ENCODE results near the gene R3HDML.
"Not testable (repeated sequence)": the region's sequence is repeated elsewhere in the genome, so short reads cannot be mapped to it uniquely, and the experiment has no call there.

R3HDML gene, protein sequence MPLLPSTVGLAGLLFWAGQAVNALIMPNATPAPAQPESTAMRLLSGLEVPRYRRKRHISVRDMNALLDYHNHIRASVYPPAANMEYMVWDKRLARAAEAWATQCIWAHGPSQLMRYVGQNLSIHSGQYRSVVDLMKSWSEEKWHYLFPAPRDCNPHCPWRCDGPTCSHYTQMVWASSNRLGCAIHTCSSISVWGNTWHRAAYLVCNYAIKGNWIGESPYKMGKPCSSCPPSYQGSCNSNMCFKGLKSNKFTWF
- 0 to 0.03 (median 0) reads per million in 18 experiments for total RNA-seq

DNA sequence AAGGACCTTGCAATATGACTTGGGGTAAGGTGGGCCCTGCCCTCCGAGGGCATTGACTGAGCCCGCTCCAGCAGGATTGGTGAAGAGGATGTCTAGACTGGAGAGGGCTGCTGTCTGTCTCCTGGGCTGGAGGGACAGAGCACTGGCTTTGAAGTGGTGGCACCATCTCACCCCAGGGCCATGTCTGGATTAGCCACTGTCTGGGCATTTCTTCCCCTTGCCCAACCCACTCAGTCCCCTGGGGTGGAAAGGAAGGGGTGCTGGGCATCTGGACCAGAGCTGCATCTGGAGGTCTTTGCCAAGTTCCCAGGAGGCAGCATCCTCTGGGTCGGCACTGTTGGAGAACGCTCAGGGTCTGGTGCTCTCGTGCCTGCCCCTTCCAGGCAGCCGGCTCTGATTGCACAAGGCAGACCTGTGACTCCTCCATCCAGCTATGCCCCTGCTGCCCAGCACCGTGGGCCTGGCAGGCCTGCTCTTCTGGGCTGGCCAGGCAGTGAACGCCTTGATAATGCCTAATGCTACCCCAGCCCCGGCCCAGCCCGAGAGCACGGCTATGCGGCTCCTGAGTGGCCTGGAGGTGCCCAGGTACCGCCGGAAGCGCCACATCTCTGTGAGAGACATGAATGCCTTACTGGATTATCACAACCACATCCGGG lies at the start of gene R3HDML:
Gene R3HDML, plus strand, starts transcription at position 319 of the 656 bp plus-strand sequence. Its CDS starts 115 bp downstream, at position 434.
- DNase-seq: no peak

DNA sequence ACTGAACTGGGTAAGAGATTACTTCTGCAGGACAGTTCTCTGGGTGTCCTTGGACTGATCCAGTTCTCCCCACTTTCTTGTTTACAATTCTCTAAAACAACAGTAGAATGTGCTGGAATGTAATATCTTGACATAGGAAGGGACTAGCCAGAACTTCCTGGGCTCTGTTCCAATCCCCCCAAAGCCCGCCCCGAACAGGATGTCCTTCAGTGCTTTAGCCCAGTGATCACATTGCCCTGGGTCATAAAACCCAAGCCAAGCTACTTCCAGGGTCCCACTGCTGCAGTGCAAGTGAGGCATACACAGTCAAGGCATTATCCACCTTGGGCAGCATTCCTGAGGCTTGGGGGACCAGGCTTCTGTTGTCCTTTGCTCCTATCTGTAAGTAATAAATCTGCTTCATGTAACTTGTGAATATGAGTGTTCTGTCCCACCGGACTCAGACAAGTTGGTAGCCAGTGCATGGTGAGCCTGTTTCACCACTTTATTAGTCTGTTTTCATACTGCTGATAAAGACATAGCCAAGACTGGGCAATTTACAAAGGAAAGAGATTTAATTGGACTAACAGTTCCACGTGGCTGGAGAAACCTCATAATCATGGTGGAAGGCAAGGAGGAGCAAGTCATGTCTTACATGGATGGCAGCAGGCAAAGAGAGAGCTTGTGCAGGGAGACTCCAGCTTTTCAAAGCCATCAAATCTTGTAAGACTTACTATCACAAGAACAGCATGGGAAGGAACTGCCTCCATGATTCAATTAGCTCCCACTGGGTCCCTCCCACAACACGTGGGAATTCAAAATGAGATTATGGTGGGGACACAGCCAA lies 49.4 kb upstream of the R3HDML start:
- no peak for DNase-seq

DNA sequence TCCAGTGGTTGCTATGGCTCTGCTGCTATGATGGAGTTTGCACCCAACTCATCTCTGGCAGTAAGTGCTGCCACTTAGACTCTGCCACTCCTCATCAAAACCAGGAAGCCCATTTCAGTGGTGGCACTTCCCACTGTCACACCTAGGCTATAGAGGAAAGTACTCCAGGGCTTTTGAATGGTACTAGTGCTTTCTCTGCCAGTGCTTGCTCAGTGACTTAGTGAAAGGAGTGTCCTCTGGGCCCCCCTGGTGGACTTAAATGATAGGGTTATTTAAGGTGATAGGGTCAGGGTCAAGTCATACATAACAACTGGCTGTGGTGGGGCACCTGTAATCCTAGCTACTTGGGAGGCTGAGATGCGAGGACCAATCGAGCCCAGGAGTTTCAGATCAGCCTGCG lies 48.6 kb upstream of the R3HDML start:
- no peak for DNase-seq

DNA sequence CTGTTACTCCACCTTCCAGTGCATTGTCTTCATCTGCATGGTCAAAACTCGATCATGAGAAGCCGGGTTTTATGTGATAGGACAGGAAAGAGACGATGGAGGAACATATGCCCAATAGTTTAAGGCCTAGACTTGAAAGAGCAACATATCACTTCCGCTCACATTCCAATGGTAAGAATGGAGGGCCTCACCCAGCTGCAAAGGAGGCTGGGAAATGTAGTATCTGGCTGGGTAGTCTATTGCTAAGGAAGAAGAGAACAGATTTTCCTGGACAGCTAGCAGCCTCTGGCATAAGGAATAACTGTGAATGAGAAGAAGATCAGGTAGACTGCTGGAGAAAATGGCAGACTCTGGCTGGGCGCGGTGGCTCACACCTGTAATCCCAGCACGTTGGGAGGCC lies 45.1 kb upstream of the R3HDML start:
- DNase-seq: no peak

DNA sequence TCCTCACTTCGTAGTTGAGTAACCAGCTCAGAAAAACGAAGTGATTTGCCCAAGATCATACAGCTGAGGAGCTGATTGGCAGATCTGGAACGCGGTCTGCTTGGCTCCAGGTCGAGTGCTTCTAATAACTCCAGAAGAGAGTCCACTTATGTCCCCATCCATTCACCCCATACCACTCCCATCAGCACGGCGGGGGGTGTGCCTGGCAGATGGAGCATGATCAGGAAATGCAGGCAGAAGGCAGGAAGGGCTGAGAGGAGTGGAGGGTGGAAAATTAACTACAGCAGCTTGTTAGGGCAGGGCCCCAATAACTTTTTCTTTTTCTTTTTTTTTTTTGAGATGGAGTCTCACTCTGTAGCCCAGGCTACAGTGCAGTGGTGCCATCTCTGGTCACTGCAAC lies 40.8 kb upstream of the R3HDML start:
- DNase-seq: no peak

DNA sequence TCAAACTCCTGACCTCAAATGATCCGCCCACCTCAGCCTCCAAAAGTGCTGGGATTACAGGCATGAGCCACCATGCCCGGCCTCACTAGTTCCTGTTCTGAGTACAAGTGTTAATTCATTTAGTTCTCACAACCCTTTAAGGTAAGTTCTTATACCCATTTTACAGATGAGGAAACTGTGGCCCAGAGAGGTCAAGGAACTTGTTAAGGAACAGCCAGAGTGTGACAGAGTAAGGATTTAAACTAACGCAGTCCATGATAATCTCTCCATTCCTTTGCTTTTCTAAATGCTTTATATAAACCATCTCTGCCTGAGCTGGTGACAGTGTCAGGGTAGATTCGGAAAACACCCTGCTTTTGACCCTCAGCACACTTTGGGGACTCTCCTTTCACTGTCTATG lies 39.1 kb upstream of the R3HDML start:
- DNase-seq: no peak

DNA sequence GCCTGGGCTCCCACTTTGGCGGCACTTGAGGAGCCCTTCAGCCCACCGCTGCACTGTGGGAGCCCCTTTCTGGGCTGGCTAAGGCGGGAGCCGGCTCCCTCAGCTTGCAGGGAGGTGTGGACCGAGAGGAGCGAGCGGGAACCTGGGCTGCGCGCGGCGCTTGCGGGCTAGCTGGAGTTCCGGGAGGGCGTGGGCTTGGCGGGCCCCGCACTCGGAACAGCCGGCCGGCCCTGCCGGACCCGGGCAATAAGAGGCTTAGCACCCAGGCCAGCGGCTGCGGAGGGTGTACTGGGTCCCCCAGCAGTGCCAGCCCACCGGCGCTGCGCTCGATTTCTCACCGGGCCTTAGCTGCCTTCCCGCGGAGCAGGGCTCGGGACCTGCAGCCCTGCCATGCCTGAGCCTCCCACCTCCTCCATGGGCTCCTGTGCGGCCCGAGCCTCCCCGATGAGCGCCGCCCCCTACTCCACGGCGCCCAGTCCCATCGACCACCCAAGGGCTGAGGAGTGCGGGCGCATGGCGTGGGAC lies 37.8 kb upstream of the R3HDML start:
- not testable (repeated sequence) for DNase-seq

DNA sequence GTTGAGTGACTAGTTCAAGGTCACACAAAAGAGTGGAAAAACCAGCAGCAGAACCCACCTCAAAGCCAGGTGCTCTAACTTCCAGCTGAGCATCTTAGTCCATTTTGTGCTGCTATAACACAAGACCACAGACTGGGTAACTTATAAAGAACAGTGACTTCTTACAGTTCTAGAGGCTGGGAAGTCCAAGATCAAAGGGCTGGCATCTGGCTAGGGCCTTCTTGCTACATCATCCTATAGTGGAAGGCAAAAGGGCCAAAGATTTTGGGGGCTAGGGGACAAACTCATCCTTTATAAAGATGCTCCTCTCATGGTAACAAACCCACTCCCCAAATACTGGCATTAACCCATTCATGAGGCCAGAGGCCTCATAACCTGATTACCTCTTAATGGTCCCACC lies 35.6 kb upstream of the R3HDML start:
- DNase-seq: no peak

DNA sequence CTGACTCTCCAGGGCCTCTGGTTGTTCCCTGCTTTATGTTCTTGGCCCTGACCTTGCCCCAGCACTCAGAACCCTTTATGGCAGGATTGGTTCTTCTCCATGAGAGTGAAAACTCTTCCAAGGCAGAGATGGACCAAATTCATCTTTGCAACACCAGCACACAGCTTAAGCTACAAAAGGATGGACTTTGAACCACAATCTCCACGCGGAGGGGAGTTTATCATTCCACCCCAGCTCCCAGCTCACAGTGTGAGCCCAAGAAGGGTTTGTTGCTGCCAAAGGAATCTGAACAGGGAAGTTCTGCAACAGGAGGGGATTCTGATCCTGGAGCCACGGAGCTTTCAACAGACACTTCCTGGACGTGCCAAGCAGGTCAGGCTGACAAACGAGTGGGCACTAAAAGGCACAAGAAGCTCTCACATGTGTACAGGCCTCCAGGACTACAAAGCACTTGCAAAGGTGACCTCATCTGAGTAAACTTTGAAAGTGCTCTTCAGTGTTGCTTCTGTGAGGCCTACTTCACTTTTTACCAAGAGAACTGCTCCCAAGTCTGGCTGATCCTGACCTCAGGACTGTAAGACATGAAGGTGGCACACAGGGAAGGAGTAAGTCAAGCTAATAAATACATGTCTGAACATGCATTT lies 34.7 kb upstream of the R3HDML start:
- no peak for DNase-seq

DNA sequence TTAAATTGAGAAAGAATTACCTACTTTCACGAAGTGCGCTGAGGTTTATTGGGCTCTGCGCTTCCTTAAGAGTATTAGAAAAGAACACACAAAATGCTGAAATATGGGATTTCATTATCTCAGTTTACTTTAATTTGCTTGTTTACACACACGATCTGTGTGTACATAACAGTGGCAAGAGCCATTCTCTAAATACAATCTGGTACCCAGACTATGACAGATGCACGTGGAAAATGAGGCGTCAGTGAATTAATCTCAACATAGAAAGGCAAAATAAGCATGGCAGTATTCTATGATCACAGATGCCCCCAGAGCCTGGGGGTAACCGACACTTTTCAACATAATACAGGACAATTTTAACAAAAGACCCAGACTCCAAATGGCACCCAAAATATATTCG lies 34.1 kb upstream of the R3HDML start:
- no peak for DNase-seq

DNA sequence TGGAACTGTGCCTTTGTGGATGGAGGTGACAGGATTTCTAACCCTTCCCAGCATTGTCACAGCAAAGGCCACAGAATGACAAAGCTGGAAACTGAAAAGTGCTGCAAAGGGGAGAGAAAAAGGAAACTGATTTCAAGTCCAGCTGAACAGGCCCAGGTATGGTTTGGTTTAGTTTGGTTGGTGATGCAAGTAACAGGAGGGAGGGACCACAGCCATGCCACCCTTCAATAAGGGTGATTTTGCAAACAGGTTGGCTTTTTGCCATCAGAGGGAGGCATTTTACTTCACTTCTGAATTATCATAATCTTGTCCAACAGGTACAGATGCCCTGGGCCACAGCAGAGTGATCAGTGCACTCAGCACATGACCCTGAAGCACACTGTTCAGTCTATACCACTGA lies 32.5 kb upstream of the R3HDML start:
- no peak for DNase-seq

DNA sequence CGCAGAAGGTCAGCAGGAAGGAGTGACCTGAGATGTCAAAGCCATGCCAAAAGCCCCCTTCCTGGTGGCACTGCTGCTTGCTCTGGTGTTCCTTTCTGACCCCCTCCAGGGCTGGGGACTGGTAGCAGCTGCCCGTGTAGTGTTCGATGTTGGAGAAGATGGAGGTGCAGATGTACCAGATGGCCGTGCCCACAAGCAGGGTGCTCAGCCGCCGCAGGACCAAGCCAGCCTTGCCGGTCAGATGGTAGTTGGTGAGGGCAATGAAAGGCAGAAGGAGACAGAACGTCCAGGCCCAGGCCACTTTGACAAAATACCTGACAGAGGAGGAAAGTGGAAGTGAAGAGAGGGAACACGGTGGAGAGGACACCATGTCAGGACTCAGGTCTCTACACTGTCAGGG lies 29.9 kb upstream of the R3HDML start:
- no peak for DNase-seq

DNA sequence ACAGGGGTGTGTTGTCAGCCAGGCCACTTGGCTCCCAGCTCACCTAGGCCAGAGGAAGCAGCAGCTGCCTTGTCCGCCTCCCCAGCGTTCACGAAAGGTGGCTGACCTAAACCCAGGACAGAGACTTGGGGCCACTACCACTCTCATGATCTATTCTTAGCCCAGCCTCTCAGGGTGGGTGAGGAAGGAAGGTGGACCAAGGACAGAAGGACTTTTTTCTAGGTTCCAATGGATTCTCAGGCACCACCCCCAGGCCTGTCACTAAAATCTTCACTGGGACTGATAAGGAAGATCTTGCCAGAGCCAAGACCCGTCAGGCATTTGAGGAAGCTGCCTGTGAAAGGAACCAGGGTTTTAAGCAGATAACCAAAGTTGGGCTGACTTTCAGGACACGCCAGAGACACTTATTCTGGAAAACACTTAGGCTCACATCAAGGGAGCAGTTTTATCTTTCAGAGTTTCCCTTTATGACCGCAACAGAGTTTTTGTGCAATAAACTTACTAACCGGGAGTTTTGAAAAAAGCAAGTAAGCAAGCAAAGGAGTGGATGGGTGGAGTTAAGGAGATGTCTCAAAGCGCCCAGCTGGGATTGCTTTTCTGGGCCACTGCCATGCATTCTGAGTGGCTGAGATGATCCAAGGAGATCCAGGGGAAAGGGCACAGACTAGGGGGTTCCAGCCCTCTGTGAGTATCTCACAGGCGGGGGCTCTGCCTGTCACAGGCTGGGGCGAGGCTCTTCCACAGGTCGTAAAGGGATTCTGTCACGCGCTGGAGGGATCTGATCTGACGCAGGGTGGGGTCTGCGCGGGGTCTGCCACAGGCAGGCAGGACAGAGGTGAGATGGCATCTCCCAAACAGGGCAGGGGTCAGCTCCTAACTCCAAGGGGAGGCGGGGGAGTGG lies 26.8 kb upstream of the R3HDML start:
- peak; percentile 30 for DNase-seq

DNA sequence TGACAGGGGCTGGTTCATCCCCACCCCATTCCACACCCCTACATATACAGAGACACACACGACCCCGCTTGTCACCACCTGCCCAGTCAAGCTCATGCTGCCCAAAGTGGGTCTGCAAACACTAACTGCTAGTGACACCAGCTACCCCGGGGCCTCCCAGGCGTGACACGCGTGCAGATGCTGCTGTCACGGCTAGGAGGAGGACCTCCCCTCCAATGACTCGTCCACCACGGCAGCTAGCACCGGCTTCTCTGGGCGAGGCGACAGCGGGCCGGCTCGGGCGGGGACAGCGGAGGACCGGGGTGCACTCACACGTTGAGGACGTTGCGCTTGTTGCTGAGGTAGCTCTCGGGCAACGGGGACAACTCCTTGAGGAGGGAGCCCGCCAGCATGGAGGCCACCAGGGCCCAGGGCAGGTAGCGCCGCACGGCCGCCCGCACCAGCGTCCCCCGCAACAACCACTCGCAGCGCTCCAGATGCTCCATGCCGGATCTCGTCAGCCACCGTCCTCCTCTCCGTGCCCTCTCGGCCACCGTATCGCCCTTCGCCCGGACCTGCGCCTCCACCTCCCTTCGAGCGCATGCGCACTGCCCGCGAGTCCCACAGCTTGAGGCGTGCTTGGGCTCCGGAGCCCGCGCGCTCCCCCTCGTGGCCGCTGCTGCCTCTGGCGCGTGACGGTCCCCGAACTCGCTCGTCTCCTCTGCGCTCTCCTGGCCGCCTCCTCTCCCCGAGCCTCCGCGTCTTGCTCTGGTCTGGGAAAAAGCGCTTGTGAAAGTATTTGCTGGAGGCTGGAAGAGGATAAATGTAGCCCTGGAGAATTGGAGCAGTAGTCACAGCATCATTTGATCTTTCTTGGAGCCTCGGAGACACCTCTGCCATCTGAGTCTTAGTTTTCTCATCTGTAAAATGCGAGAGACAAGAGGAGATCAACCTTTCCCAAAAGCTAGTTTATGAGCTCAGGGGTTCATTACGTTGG lies 25.9 kb upstream of the R3HDML start, which contains the start of gene FITM2:
Gene FITM2, minus strand, starts transcription at position 539 of the 976 bp plus-strand sequence. Its CDS starts 54 bp downstream, at position 485.
- peak; percentile 96 to 98 for DNase-seq

DNA sequence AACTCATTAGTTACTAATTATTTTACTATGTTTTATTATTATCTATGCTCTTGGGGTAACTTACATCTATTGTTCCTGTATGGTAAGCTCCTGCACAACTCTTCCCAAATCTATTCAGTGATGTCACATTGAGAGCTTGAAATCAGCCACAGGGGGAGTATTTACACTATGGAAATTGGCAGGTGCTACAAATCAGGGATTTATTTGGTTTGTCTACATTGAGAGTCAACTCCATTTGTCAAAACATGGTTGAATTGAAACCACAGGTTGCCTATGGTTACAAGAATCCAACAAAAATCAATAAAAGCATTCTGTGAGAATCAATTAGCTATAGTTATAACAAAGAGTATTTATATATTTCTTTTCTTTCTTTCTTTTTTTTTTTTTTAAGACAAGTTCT lies 22.0 kb upstream of the R3HDML start:
- no peak for DNase-seq

DNA sequence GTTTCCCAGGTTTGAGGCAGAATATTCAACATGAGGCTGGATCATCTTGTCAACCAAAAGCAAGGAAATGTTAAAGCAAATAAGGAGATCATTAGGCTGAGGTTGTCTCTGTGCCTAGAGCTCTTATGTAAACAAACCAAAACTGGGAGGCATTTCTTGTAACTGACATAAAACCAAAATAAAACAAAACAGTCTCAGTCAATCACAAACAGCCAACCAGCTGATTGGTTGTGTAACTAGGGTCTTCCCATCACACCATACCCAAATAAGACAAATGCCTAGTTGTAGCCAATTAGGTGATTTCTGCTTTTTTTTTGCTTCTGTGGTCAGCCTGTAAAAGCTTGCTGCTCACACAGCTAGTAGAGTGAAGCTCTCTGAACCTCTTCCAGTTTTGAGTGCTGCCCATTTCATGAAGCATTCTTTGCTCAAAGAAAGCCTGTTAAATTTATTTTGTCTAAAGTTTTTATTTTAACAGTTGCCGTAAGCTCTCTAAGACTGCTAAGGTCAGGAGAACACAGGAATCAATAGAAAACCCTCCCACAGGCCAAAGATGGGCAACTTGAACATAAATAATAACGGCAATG lies 16.9 kb upstream of the R3HDML start:
- DNase-seq: peak in 1 of 2 donors; percentile 4

DNA sequence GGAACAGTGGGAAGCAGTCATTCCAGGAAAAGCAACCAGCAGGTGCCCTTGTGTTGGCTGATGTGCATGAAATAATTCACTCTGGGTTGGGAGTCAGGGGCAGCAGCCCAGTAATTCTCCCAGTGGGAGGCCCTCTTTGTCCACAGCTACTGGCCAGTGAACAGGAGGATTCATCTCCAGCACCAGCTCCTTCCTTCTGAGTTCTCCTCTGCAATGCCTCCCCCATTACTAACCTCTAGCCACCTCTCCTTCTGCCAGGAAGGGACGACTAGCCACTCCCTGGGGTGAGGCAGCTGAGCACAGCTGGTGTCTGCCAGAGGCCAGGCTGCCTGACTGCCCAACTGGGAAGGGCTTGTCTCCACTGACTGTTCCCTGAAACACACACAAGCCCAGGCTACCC lies 12.5 kb upstream of the R3HDML start:
- DNase-seq: no peak

DNA sequence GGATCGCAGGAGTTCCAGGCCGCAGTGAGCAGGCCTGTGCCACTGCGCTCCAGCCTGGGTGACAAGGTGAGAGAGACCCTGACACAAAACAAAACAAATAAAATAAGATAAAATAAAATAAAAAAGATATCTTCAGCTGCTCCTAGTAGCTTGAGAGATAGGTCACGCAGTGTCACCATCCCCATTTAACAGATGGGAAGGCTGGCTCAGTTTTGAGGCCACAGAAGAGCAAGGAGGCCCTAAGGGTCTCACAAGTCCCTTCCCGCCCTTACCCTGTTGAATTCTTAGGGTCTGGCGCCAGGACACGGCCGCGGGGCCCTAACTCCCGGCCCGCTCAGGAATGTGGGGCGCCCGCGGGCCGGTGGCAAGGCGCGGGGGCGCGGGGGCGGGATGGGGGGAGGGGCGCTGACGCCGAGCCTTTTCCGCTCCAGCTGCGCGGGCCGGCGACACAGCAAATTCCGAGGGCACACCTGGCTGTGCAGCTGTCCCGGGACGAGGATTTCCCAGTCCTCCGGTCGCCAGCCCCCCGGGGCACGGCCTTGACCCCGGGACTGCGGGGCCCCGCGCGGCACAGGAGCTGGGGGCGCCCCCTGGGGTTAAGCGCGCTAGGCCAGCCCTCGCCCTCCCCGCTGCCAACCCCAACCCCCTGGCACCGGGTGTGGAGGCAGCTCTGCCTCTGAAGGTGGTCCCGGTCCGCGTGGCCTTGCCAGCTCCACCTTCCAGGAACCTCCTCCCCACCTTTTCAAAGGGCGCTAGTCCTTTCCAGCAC lies 10.3 kb upstream of the R3HDML start:
- no peak for DNase-seq

DNA sequence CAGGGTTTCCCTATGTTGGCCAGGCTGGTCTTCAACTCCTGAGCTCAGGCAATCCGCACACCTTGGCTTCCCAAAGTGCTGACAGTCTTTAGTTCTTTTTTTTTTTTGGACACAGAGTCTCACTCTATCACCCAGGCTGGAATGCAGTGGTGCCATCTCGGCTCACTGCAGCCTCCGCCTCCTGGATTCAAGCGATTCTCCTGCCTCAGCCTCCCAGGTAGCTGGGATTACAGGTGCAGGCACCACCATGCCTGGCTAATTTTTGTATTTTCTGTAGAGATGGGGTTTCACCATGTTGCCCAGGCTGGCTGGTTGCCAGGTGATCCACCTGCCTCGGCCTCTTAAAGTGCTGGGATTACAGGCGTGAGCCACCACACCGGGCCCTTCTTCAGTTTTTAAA lies 9.1 kb upstream of the R3HDML start:
- not testable (repeated sequence) for DNase-seq

Measured in inflammatory macrophage (primary cell).